Camera-type eye (tissue), 1 donor: ENCODE measurements around the gene C2CD4A. TPM values are rescaled to one million over a fixed set of nuclear protein-coding genes. Genes with fewer than 3 reads are reported as not detected.

Experiments
- total RNA-seq: library from RNA; depleted of rRNA; stranded (reverse); fragments of >200 nt; gene quantifications from one replicate; pipeline ENCODE4 v1.2.3, GENCODE V29; 2014

Gene C2CD4A, protein sequence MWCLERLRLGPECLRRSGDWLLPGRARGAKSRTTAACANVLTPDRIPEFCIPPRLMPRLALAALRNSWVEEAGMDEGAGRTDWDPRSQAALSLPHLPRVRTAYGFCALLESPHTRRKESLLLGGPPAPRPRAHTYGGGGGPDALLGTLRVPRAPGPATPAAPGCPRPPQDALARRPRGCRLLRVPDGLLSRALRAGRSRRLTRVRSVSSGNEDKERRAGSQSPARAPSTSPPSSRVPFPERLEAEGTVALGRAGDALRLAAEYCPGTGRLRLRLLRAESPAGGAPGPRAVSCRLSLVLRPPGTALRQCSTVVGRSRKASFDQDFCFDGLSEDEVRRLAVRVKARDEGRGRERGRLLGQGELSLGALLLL
- total RNA-seq = not detected

DNA sequence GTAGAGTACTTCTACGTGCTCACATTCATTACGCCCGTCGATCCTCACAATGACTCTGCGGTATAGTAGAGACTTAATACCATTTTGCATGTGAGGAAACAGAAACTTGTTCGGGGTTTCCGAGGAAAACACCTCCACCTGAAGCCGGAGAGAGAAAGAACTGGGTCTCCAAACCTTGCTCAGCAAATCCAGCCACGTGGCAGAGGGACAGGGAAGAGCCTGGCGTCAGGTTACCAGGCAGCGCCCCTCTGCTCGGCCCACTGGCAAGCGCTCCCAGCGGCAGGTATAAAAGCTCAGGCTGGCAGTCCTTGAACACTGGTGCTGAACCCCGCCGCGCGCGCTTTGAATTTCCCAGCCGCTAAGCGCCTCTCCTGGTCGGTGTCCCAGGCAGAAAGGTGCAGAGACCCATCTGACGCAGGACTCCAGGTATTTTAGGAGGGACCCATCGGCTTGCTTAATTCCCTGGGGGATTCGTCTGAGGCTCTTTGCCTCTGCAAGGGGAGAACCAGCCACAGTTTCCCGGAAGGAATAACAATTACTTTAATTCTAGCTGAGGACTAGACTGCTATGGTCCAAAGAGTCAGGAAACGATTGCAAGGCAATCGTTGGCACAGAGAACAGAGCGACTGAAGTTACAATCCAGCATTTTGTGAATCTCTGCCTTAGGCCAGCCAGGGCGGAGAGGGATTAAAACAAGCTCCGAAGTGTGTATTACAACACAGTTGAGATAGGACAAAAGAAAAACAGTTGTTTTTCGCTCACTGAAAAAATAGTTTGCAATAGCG, at the start of gene C2CD4A:
TSS of gene C2CD4A (plus strand) at position 315 of the 785 bp plus-strand sequence. CDS start 637 bp downstream, outside the sequence.

DNA sequence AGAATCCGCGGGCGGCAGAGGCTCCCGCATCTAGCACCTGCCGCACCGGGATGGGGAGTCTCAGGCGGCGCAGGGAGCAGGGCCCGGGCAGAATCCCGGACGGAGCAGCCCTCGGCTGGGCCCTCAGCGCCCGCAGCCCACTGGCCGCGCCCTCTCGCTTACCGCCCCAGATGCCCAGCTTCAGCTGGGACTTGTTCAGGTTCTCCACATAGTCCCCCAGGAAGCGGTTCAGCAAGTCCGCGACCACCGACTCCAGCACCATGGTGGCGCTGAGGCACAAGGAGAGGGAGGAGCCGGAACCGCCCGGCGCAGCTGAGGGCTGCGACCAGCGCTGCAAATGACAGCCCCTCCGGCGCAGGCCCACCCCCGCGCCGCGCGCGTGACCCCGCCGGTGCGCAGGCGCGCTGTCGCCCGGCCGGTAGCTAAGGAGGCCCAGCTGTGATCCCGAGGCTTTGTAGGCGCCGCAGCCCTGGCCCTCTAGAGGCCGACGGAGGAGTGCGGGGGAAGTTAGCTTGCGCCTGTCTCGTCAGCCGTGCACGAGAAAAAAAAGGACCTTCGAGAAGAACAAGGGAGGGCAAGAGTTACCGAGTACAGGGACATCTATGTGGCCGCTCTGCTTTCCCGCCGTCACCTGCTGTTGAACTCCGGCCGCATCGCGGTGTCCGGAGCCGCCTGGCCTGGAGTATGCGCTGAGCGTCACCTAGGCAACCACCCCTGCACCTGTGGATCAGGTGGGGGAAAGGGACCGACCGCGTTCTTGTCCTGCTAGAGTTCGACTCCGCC, 6.5 kb upstream of the C2CD4A start, which contains the start of gene VPS13C:
TSS of gene VPS13C (minus strand) at position 335 of the 783 bp plus-strand sequence. CDS start at position 262, 73 bp downstream.

Other genes starting within 250 kb of the C2CD4A start
- 159 TPM for gene VPS13C, start 6.5 kb upstream of the C2CD4A start, total RNA-seq
- gene C2CD4B, start 98.3 kb downstream of the C2CD4A start, total RNA-seq = 5.7 TPM